OCI-LY7 (cell line): ENCODE measurements around the gene PDRG1. TPM values are rescaled to one million over a fixed set of nuclear protein-coding genes. Genes with fewer than 3 reads are reported as not detected.

Experiments used
- BruUV-seq: library from RNA; stranded (reverse); fragments of 400-500 nt; replicated peaks from 2 replicates; lab custom pipeline; 2021; lab: Mats Ljungman, UMichigan
- CTCF ChIA-PET: fragments of 300-600 bp; sonication (Branson Sonifier 250); formaldehyde crosslinking; loops from one replicate; lab custom pipeline; 2022; ENCODE audit warnings: antibody characterized with exemption; ENCODE audit not compliant: unreplicated experiment; lab: Charles Lee
- POLR2A ChIA-PET: fragments of 300-600 bp; sonication (Branson Sonifier 250); formaldehyde crosslinking; loops from one replicate; lab custom pipeline; 2022; ENCODE audit warnings: antibody characterized with exemption; lab: Charles Lee
- DNase-seq: peaks from one replicate; pipeline ENCODE4 v3.0.0-alpha.2; 2015; ENCODE audit warnings: low spot score
- H2AFZ ChIP-seq: fragments of 200-600 bp; sonication (generic), shearing (Covaris generic); 2 replicates; pipeline ENCODE4 v1.6.1; 2014; ENCODE audit warnings: mild to moderate bottlenecking, antibody characterized with exemption, low read length, moderate library complexity
- H3K27ac ChIP-seq: fragments of 200-600 bp; sonication (generic); 2 replicates; pipeline ENCODE4 v1.5.1; 2014; ENCODE audit warnings: mixed run types, low read depth, mild to moderate bottlenecking, moderate library complexity, low read length, inconsistent platforms; ENCODE audit not compliant: poor library complexity, severe bottlenecking
- H3K36me3 ChIP-seq: fragments of 200-600 bp; sonication (generic); 2 replicates; pipeline ENCODE4 v1.6.1; 2014; ENCODE audit warnings: mild to moderate bottlenecking, antibody characterized with exemption, low read length, moderate library complexity, mixed read lengths; ENCODE audit not compliant: insufficient read depth
- H3K4me1 ChIP-seq: fragments of 200-600 bp; sonication (generic); 2 replicates; pipeline ENCODE4 v1.5.1; 2014; ENCODE audit warnings: mild to moderate bottlenecking, low read length; ENCODE audit not compliant: insufficient read depth, poor library complexity, severe bottlenecking
- H3K4me2 ChIP-seq: fragments of 200-600 bp; sonication (generic); 2 replicates; pipeline ENCODE4 v1.6.1; 2014; ENCODE audit warnings: mild to moderate bottlenecking, low read length
- H3K4me3 ChIP-seq: fragments of 200-600 bp; sonication (generic); 2 replicates; pipeline ENCODE4 v1.5.1; 2014; ENCODE audit warnings: mild to moderate bottlenecking, low read depth, low read length; ENCODE audit not compliant: poor library complexity, severe bottlenecking
- H3K79me2 ChIP-seq: fragments of 200-600 bp; sonication (generic); 2 replicates; pipeline ENCODE4 v1.6.1; 2016; ENCODE audit warnings: low read depth, mild to moderate bottlenecking, low read length, moderate library complexity, mixed read lengths; ENCODE audit not compliant: insufficient read depth
- H3K9me2 ChIP-seq: fragments of 200-600 bp; sonication (generic); 2 replicates; pipeline ENCODE4 v1.6.1; 2016; ENCODE audit warnings: mild to moderate bottlenecking, low read length, mixed read lengths; ENCODE audit not compliant: insufficient read depth
- H3K9me3 ChIP-seq: fragments of 200-600 bp; sonication (generic); 2 replicates; pipeline ENCODE4 v1.6.1; 2014; ENCODE audit warnings: mild to moderate bottlenecking, mixed run types, low read length, mixed read lengths
- H4K20me1 ChIP-seq: fragments of 200-600 bp; sonication (generic); 2 replicates; pipeline ENCODE4 v1.6.1; 2014; ENCODE audit warnings: mild to moderate bottlenecking, antibody characterized with exemption, low read length, moderate library complexity, mixed read lengths; ENCODE audit not compliant: insufficient read depth
- EZH2phosphoT487 ChIP-seq: fragments of 200-600 bp; sonication (generic); IDR thresholded peaks from 2 replicates; pipeline ENCODE4 v1.6.1; 2018; ENCODE audit warnings: low read depth, borderline replicate concordance, mild to moderate bottlenecking, mixed run types, antibody characterized with exemption, low read length, moderate library complexity, mixed read lengths
- intact Hi-C: fragments of 100-400 bp; cut with micrococcal nuclease; formaldehyde crosslinking; loops from one replicate; pipeline ENCODE4 v1.10.0; 2022; ENCODE audit not compliant: unreplicated experiment
- total RNA-seq, 2 experiments: library from RNA; depleted of rRNA in 1 of 2; stranded (reverse); fragments of >200 nt in 1 of 2; shearing (Covaris generic) in 1 of 2; gene quantifications; 2 replicates each; pipeline ENCODE4 v1.2.3, GENCODE V29; 2014 to 2022
- TF ChIP-seq, protein P1 (sequence below): fragments of 200-600 bp; sonication (generic); conservative IDR thresholded peaks from 2 replicates; pipeline ENCODE4 v1.5.1; 2014; ENCODE audit warnings: mild to moderate bottlenecking, antibody characterized with exemption, low read length, moderate library complexity, mixed read lengths

PDRG1 gene
- total RNA-seq, 2 experiments from 2014 or later = 9.7 to 22.5 TPM

DNA sequence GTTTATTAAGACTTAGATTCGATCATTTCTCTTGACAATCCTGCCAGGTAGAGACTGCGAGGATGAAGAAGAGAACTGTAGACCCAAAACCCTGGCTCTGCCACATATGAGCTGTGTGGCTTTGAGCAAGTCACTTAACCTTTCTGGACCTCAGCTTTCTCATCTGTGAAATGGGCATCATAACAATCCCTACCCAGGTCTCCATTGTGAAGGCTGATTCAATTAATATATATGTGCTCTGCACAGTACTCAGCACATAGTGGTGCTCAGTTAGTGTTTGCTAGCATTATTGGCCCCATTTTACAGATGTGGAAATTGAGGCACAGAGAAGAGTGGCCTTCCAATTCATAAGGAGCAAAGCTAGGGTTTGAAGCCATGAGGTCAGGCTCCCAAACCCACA is 24.0 kb upstream of the PDRG1 start:
- POLR2A ChIA-PET = interaction anchor here (1.2 kb wide), 1 partner anchor 9 kb away, joined by 4 read pairs; no protein-coding TSS in a partner anchor
- Histone ChIP-seq H3K36me3 (no peaks in the 10 kb centered on the region), H3K9me2 (no peaks in the 10 kb centered on the region), H2AFZ (no peak overlapping the region), H3K79me2 (no peaks in the 10 kb centered on the region), H3K4me3 (no peak overlapping the region), H3K4me1 (peaks cover 6% of the 10 kb centered on the region), H3K4me2 (no peak overlapping the region), H3K9me3 (no peaks in the 10 kb centered on the region), H4K20me1 (no peaks in the 10 kb centered on the region; the same call in 1 of the 2 replicates), H3K27ac (no peak overlapping the region)
- DNase-seq = no peak
- no TSS peak for BruUV-seq
- no peak for TF ChIP-seq EZH2phosphoT487
- TF ChIP-seq, protein P1, sequence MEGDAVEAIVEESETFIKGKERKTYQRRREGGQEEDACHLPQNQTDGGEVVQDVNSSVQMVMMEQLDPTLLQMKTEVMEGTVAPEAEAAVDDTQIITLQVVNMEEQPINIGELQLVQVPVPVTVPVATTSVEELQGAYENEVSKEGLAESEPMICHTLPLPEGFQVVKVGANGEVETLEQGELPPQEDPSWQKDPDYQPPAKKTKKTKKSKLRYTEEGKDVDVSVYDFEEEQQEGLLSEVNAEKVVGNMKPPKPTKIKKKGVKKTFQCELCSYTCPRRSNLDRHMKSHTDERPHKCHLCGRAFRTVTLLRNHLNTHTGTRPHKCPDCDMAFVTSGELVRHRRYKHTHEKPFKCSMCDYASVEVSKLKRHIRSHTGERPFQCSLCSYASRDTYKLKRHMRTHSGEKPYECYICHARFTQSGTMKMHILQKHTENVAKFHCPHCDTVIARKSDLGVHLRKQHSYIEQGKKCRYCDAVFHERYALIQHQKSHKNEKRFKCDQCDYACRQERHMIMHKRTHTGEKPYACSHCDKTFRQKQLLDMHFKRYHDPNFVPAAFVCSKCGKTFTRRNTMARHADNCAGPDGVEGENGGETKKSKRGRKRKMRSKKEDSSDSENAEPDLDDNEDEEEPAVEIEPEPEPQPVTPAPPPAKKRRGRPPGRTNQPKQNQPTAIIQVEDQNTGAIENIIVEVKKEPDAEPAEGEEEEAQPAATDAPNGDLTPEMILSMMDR = no peak
- CTCF ChIA-PET = no interaction called here
- intact Hi-C loops = no loop called here

DNA sequence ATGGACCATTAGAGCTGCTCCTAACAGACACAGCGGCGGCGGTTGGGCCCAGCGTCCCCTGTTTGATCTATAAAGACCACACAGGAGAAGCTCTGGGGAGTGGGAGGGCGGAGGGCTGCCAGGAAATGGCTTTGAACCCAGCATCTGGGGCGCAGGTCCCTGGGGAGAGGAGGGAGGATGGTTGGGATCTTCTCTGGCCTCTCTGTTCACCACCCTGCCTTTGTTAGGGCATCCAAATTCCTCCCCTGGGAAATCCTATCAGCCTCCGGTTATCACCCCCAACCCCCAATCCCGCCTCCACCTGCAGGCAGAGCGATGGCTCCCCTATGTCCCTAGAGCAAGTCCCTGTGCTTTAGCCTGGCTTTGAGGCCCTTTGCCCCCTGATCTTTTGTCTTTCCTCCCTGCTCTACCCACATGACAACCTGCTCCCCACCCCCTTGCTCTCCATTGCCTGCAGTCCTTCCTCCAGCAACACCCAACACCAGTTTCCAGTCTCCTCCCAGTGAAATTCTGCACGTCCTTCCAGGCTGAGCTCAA is 23.2 kb upstream of the PDRG1 start:
- Histone ChIP-seq H3K36me3 (no peaks in the 10 kb centered on the region), H3K4me2 (no peak overlapping the region), H4K20me1 (no peaks in the 10 kb centered on the region; the same call in 1 of the 2 replicates), H3K9me3 (no peaks in the 10 kb centered on the region), H3K4me1 (peaks cover 6% of the 10 kb centered on the region), H3K4me3 (no peak overlapping the region), H3K27ac (no peak overlapping the region), H2AFZ (no peak overlapping the region), H3K79me2 (no peaks in the 10 kb centered on the region), H3K9me2 (no peaks in the 10 kb centered on the region)
- CTCF ChIA-PET = no interaction called here
- TF ChIP-seq EZH2phosphoT487 = no peak
- TF ChIP-seq, protein P1 = no peak
- intact Hi-C loops = no loop called here
- no TSS peak for BruUV-seq
- POLR2A ChIA-PET = no interaction called here
- no peak for DNase-seq

DNA sequence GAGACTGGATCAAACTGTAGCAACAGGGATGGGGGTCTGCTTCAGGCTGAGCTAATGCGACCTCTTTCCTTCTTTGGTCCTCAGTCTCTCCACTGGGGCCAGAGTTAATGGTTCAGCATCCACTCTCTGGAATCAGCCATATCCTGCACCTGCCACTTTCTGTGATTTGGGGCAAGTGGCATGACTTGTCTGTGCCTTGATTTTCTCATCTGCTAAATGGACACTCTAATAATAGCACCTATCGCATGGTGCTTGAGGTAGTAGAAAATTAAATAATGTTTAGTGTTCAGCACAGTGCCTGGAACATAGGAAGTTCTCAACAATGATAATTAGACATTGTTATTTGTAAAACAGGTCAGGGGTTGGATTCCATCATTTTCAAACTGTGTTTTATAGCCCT is 22.4 kb upstream of the PDRG1 start:
- Histone ChIP-seq H3K9me2 (no peaks in the 10 kb centered on the region), H3K9me3 (no peaks in the 10 kb centered on the region), H4K20me1 (no peaks in the 10 kb centered on the region; the same call in 1 of the 2 replicates), H3K4me2 (no peak overlapping the region), H3K4me3 (no peak overlapping the region), H3K27ac (no peak overlapping the region), H3K79me2 (no peaks in the 10 kb centered on the region), H2AFZ (no peak overlapping the region), H3K36me3 (no peaks in the 10 kb centered on the region), H3K4me1 (peaks cover 6% of the 10 kb centered on the region)
- intact Hi-C loops = no loop called here
- CTCF ChIA-PET = no interaction called here
- no TSS peak for BruUV-seq
- POLR2A ChIA-PET = no interaction called here
- DNase-seq = no peak
- no peak for TF ChIP-seq EZH2phosphoT487
- TF ChIP-seq, protein P1 = no peak
